22Rv1 (cell line): ENCODE results near the gene RAB35.

ENCODE experiments used
- ZFX ChIP-seq: fragments of 450-650 bp; IDR thresholded peaks from 2 replicates; pipeline ENCODE4 v1.6.1; 2017; ENCODE audit warnings: antibody characterized with exemption, borderline replicate concordance
- TF ChIP-seq, protein P1 (sequence below): fragments of 450-650 bp; IDR thresholded peaks from 2 replicates; pipeline ENCODE4 v1.5.1; 2017; ENCODE audit warnings: mild to moderate bottlenecking

DNA sequence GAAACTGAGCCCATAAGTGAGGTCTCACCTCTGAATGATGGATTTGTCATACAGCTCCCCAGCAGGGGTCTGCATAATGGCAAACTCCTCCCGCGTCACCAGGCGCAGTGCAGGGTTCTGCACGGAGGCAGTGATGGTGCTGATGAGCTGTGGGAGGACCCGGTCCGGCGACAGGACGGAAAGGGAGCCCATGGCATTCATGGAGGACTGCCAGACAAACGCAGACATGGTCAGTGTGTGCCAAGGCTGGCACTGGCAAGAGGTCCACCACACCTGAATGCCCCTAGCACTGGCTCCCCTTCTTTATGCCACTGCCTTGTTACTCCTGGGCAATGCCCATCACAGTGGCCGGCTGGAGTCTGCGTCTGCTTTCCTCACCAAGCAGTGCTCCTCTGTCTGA, 45.3 kb upstream of the RAB35 start:
- TF ChIP-seq, protein P1, sequence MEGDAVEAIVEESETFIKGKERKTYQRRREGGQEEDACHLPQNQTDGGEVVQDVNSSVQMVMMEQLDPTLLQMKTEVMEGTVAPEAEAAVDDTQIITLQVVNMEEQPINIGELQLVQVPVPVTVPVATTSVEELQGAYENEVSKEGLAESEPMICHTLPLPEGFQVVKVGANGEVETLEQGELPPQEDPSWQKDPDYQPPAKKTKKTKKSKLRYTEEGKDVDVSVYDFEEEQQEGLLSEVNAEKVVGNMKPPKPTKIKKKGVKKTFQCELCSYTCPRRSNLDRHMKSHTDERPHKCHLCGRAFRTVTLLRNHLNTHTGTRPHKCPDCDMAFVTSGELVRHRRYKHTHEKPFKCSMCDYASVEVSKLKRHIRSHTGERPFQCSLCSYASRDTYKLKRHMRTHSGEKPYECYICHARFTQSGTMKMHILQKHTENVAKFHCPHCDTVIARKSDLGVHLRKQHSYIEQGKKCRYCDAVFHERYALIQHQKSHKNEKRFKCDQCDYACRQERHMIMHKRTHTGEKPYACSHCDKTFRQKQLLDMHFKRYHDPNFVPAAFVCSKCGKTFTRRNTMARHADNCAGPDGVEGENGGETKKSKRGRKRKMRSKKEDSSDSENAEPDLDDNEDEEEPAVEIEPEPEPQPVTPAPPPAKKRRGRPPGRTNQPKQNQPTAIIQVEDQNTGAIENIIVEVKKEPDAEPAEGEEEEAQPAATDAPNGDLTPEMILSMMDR: no peak
- TF ChIP-seq ZFX: no peak
